Epithelial cell of proximal tubule (primary cell): ENCODE results near the gene FHIP1B. TPM values are rescaled to one million over a fixed set of nuclear protein-coding genes. Genes with fewer than 3 reads are reported as not detected.

Experiments used
- DNase-seq: peaks from one replicate; pipeline ENCODE4 v3.0.0-alpha.2; 2011; ENCODE audit warnings: low read depth
- H3K4me3 ChIP-seq: 2 replicates; pipeline ENCODE4 v1.5.1; 2011; ENCODE audit warnings: low read depth, mild to moderate bottlenecking, low read length
- total RNA-seq: library from RNA; depleted of rRNA; stranded (reverse); fragments of >200 nt; gene quantifications from 2 replicates; pipeline ENCODE4 v1.2.3, GENCODE V29; 2015
- TF ChIP-seq, protein P1 (sequence below): conservative IDR thresholded peaks from 2 replicates; pipeline ENCODE4 v1.5.1; 2012; ENCODE audit warnings: low read depth, mild to moderate bottlenecking, low read length

Gene FHIP1B
- total RNA-seq, 1 donor from 2014 or later: 9.6 TPM

DNA sequence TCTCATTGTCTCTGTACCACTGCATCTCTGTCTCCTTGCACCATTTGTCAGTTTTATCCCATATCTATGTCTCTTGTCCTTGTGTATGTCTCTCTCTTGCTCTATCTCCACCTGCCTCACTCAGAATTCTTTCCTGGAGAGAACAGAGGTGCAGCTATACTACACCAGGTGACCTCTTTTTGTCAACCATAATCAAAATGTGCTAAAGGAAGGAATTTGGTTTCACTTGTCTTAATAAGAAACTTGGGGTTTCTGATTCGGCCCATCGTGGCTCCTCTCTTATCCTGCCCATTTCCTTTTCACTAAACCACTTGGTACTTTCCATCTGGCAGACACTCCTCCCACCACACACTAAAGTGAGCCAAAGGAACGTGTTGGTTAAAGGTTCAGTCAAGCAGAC is 31.1 kb downstream of the FHIP1B start:
- no peak for DNase-seq
- H3K4me3 ChIP-seq: no peak overlapping the region
- TF ChIP-seq, protein P1, sequence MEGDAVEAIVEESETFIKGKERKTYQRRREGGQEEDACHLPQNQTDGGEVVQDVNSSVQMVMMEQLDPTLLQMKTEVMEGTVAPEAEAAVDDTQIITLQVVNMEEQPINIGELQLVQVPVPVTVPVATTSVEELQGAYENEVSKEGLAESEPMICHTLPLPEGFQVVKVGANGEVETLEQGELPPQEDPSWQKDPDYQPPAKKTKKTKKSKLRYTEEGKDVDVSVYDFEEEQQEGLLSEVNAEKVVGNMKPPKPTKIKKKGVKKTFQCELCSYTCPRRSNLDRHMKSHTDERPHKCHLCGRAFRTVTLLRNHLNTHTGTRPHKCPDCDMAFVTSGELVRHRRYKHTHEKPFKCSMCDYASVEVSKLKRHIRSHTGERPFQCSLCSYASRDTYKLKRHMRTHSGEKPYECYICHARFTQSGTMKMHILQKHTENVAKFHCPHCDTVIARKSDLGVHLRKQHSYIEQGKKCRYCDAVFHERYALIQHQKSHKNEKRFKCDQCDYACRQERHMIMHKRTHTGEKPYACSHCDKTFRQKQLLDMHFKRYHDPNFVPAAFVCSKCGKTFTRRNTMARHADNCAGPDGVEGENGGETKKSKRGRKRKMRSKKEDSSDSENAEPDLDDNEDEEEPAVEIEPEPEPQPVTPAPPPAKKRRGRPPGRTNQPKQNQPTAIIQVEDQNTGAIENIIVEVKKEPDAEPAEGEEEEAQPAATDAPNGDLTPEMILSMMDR: no peak

DNA sequence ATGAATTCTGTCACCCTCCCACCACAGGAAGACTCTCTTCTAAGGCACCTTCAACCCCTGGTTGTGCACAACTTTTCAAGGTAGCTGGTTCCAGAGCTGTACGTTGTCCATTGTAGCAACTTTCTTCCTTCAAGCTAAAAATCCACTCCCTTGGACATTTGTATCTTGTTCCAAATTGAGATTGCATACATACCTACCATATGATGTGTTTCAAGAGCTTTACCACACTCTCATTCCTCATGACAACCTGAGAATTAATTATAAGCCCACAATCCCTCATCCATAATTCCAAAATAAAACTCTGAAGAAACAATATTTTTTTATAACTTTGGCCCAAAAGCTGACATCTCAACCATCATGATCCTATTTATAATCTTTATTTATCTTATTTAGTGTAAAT is 32.4 kb downstream of the FHIP1B start:
- TF ChIP-seq, protein P1: no peak
- H3K4me3 ChIP-seq: no peak overlapping the region
- no peak for DNase-seq

DNA sequence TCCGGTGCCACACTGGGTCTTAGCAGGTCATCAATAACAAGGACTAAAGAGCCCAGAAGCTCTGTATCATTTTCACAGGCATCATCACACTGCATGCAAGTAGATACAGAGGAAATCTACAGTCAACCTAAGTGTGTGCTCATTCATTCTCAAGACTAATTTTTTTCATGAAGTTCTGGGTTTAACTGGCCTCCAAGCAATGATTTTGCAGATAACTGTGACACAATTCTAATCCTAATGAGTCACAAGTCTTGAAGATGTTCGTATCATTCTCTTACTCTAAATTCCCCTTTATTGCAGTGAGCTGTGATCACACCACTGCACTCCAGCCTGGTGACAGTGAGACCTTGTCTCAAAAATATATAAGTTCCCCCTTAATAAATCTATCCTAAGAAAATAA is 33.0 kb downstream of the FHIP1B start:
- no peak overlapping the region for H3K4me3 ChIP-seq
- DNase-seq: no peak
- TF ChIP-seq, protein P1: no peak

DNA sequence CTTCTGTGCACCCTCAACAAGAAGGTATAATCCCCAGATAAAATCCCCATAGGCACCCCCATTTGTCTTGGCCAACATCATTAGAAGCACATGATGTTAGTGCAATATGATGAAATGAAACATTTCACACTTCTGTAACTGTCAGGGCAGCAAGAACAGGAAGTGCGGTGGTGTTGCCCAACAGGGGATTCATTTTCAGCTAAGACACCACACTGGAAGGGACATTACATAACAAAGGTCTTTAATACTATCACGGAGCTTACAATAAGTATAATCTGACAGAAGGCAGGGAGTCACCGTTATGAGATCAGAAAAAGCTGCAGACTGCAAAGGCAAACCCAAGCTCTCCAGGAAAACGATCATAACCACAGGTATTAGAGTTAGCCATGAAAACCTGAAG is 33.5 kb downstream of the FHIP1B start:
- DNase-seq: no peak
- TF ChIP-seq, protein P1: no peak
- H3K4me3 ChIP-seq: no peak overlapping the region

DNA sequence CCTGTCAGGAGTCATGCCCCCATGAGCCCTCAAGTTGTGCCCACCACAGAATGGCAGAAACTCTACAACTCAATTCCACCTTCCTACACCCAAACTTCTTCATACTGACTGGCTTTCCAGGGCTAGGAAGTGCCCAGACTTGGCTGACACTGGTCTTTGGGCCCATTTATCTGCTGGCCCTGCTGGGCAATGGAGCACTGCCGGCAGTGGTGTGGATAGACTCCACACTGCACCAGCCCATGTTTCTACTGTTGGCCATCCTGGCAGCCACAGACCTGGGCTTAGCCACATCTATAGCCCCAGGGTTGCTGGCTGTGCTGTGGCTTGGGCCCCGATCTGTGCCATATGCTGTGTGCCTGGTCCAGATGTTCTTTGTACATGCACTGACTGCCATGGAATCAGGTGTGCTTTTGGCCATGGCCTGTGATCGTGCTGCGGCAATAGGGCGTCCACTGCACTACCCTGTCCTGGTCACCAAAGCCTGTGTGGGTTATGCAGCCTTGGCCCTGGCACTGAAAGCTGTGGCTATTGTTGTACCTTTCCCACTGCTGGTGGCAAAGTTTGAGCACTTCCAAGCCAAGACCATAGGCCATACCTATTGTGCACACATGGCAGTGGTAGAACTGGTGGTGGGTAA is 35.1 kb downstream of the FHIP1B start, which contains the start of gene OR52W1:
OR52W1 (plus strand) TSS at position 51 of the 637 bp plus-strand sequence; CDS start at position 51, 0 bp downstream.
- TF ChIP-seq, protein P1: no peak
- H3K4me3 ChIP-seq: no peak within 1 kb of the TSS
- DNase-seq: no peak

DNA sequence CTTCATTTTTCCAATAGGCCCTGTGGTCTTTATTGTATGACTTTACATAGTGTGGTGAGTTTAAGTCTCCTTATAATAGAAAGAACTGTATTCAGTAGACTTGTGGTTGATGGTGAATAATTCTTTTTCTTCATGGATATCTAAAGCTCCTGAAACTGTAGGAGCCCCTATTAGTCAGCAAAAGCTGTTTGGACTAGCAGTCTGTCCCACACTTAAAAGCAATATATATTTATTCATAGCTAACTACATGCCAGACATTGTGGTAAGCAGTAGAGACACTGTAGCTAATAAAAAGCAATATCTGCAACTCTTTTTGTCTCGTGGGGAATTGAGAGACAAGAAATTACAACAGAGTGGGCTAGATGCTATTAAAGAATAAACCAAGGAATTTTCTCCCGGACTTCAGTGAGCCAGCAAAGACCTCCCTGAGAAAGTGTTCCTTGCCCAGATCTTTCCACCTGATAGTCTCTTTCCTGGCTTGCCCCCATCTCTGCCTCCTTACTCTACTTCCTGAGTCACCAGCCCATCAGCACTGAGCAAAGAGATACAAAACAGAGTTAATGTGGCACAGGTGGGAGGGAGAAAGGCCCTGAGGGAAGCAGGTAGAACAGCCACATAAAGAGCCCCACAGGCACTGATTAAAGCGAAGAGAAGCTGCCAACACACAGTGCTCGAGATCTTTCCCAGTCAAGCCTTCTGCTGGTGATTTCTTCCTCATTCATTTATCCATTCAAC is 36.8 kb downstream of the FHIP1B start:
- DNase-seq: no peak
- TF ChIP-seq, protein P1: no peak
- H3K4me3 ChIP-seq: no peak overlapping the region
